HG02623 (cell line): ENCODE data around the gene KIRREL3.

Experiments
- ATAC-seq: cut with Tn5 transposase; IDR thresholded peaks from one replicate; pipeline ENCODE4 v1.9.1; 2021; ENCODE audit warnings: moderate library complexity; ENCODE audit not compliant: unreplicated experiment

KIRREL3 gene

DNA sequence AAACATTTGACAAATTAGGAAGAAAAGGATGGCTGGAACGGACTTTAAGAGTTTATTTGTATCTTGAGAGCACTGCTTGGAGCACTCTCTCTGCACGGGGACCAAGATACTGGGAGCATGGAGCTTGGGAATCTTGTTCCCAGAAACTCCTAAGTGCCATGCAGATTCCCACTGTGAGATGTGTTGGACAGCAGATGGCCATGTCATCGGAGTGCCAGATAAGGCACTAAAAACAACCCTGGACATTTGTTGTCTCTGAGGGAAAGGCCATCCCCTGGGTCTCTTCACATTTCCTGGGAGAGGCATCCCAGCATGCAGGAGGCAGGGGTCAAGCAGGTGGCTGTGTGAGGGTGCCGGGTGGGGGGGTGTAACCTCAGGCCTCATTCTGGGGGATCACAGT is 2.9 kb downstream of the KIRREL3 start:
- no peak for ATAC-seq

DNA sequence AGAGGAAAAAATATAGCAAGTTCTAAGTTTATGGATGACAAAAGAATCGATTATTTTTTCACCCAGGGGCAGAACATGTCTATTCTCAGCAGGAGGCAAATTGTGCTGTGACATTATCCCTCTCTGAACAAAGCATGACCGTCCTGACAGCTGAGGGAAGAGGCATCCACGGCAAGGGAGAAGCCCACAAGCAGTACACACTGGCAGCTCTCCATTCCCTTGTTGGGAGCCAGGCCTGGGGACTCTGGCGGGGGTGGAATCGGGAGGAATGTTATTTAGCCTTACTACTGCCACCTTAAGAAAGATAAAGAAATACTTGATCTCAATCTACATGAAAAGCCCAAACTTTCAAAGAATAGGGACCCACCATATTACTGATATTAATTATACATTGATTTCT is 3.4 kb downstream of the KIRREL3 start:
- no peak for ATAC-seq

DNA sequence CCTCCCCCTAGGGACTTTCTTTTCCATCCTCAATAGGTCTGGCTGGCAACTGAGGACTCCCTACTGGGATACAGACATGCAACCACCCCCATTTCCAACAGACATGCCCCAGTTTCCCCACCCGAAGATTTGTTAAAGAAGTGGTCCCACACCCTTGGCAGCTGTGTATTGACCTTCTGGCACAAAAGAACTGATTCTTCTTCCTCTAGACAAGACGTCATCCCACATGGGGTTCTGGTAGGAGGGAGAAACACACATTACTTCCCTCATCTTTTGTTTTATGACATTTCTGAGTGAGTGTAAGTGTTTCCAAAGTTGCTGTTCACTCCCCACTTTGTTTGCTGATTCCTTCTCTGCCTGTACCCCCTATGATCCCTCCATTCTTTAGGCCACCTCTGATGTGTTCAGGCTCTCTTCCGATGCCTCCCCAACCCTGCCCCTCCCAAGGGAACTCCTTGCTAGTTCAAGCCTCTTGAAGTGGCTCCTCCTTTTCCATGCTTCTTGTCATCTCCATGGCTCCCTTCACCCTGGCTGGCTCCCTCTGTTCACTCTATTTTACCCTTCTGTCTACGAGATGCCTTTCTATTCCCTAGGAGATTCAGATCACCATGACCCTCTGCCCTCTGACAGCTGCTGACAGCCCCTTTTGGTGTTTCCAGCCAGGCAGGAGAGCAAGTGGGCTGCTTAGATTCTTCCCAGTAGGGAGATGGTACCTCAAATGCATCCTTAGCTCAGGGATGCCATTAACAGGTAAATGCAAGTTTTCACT is 4.3 kb downstream of the KIRREL3 start:
- ATAC-seq: no peak

DNA sequence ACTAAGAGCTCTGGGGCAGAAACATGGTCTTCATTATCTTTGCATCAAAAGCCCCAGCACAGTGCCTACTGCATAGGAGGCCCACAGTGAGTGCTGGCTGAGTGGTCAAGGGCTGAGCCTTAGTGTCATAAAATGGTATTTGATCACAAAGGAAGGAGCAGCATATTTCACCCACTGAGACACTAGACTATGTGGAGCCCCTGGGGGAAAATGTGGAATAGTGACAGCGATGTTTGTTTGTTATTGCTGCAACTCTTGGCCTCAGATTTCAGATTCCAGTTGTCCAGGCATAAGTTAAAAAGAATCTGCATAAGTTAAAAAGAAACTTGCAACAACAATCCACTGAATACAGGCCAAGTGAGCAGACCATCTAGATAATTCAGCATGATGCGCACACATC is 7.0 kb downstream of the KIRREL3 start:
- ATAC-seq: no peak

DNA sequence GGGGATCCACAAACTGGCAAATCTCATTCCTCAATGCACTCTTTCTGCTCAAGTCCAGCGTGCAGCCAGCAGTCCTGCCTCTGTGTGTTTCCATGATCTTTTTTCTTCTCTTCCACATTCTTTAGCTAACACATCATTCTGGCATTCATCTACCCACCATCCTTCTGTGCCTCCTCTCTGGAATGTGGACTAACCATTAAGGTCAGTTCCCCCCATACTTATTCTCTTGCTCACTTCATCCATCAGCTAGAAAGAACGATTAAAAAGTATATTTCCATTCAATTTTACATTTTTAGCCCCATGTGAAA is 7.8 kb downstream of the KIRREL3 start:
- ATAC-seq: no peak

DNA sequence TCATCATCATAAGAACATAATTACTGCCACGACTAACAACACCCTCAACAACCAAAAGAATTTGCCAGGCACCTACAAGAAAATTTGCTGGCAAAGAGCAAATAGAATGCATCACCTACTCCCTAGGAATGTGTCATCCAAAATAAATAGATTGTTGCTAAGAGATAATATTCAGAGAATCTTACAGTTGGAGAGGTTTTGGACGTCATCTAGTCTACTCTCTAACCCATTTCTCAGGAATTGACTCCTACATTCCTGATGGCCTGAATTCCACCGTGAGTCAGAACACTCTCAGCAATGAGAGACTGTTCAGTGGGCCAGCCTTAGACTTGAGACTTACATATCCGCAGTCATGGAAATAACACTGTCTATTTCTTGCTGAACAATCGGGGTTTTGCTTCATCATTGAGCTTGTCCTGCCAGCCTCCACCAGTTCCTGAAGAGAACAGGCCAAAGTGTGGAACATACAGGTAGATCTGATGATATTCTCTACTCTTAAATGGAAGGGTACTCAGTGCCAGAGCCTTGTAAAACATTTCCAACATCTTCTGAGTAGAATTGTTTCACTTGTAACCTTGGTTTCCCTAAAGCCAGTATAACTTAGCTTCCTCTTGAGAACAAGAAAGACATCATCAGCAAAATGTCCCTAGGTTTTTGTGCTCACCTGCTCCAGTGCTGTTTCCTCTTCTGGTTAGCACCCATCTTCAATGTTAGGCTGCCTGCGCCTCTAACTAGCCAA is 8.3 kb downstream of the KIRREL3 start:
- no peak for ATAC-seq

DNA sequence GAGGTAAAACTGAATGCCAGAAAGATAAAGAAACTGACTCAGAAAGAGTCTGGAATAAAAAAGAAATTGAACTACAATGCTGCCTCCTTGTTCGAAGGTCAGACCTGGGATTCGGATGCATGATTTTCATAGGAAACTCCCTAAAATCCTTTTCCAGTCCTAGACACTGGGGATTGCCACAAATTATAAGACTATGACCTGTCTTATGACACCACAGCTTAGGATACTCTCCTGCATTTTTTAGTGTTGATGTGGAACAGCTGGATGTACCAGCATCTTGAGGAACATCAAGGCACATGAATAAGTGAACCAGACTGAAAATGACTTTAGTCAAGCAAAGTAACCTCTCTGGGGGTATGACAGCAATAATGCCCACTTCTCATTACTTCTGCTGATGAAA is 9.0 kb downstream of the KIRREL3 start:
- ATAC-seq: no peak

DNA sequence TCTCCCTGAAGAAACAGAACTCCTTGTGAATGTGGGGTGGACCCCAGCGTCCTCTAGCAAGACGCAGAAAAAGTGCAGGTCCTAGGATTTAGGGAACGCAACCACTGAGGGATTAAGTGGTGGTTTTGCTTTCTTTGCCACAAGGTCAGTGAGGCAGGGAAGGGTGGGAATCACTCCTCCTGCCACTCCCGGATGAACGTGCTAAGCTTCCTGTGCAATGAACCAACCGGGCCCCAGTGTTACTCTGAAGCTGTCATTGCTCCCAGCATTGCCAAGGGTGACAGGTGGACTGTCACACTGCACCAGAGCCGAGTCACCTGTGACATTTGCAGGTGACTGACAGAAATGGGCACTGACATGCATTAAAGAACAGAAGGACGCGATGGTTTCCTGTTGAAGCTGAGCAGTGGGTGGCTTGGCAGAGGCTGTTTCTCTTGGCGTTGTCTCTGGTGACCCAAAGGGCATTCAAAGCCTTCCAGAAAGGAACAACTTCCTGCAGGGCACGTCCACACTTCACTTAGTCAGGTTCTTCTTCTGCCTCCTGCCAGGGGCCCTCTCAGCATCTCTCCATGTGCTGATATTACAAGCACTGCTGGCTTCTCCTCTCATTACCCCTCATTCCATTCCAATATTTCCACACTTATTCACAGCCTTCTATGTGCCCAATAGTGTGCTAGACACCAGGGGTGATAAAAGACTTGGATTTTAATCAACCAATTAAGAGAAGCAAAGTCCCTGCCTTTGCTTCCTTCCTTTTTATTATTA is 9.7 kb downstream of the KIRREL3 start:
- ATAC-seq: no peak

DNA sequence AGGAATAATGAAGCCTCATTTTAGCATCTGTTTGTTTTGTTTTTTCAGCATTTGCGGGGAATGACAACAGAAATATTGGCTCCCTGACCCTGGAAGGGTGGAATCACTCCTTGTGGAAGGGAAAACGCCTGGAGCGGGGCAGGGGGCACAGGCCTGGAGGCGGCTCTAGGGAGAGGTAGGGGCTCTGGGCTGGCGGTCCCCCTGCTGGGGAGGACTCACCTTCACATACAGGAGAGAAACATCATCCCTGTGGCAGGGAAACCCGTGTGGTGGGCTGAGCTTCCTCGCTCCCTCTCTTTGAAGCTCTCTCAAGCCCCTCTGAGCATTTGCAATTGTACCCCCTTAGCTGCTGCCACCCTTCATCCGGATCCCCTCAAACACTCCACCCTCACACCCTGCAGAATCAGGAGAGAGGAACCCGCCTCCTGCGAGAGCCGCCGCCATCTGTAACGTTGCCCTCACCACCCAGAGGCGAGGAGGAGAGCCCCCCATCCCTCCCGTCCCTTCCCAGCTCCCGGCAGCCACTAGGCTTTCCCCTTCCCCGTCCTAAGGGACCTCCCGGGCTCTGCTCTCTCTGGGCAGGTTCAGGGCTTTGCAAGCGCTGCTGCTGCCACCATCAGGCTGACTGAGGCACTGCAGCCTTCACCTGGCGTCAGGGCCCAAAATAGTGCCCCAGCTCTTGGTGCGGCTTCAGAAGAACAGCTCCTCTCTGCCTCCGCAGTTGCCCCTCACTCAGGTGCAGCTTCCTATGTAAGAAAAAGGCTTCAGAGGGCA is 10.4 kb downstream of the KIRREL3 start:
- ATAC-seq: peak; percentile 88

DNA sequence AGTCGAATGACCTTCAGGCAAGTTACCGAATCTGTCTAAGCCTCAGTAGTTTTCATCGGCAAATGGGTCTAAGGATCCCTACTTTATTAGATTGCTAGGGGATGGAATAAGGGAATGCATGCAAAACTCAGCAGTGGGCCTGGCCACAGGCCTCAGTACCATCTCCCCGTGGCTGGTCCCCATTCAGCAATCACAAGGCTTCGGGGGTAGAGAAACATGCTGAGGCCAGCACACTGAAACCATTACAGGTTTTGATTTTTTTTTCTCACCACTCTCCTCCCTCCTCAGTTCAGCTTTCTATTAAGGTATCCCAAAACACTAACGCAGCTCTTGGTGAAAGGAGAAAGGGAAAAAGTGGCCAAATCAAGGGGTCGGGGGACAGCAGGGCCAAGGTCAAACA is 11.9 kb downstream of the KIRREL3 start:
- no peak for ATAC-seq

DNA sequence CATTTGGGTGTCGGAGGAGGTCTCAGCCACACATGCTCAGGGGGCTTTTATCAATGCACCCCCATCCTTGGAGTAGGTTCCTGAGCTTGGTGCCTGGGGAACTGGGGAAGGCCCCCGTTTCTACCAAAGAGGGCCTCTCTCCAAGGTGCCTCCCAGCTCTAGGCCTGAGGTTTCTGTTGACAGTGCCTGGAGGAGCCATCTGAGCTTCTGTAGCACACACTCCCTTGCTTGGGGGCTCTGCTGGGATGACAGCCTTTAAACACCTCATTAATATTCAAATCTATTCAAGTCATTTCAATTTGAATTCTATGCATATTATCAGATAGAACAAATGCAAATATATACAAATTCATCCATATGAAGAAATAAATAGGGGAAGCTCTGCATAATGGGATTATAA is 18.9 kb downstream of the KIRREL3 start:
- ATAC-seq: no peak

DNA sequence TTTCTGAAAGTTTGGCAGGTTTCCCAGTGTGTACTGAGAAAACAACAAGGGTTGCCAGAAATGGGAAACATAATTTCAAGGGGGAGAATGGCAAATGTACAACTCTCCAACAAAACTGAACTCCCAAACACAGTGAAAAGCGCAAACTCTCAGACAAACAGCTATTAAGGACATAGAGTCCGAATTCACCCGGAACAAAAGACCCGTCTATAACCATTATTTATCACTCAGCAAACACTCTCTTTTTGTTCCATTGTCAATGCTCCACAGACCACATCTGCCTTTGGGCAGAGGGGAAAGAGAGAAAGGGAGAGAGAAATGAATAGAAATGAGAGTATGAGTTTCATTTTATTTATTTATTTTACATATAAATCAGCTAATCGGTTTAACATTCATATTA is 21.7 kb downstream of the KIRREL3 start:
- ATAC-seq: no peak

DNA sequence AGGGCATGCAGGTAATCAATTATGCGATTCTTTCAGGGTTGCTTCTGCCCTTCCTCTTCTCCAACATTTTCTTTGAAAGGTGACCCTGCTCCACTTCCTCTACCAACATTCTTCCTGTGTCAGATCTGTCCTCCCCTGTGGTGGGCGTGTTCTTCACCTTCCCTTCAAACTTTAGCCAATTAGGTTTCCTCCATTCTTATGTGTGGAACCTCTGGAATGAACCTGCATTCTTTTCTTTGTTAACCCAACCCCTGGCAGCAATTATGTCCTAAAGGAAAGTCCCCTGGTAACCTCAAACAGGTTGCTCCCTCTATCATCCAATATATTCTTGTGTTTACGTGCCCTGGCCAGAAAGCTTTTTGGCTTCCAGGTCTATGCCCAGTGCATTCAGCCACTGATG is 22.4 kb downstream of the KIRREL3 start:
- ATAC-seq: no peak

DNA sequence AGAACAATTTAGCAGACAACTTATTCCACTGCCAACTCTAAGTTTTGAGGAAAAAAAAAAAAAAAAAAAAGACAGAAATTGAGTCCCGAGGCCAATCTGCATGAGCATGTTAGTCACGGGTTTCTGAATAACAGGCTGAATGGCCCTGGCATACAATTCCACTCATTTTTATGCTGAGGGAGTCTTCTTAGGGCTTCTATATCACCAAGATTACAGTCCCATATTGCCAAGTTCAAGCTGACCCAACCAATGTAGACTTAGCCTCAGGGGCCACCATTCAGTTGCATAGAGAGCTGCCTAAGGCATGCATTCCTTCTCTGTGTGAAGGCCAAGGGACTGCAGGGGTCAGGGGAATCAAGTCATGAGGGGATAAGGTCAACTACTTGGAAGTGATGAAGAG is 27.5 kb downstream of the KIRREL3 start:
- no peak for ATAC-seq

DNA sequence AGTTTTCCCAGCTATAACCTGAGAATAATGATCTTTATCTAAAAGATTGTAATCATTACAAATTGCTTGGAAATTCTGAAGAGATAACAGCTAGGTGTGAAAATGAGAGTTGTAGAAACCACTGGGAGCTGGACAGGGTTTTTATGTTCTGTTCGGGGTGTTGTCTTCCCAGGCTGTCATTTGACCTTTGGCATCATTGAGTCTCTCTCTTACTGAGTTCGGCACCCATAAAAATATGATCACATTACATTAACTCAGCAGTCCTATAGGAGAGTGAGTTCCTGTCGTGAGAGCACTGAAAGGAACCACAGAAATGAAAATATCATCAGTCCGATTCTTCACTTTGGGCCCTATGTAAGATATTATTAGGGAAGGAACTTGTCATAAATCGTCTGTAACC is 29.3 kb downstream of the KIRREL3 start:
- no peak for ATAC-seq

DNA sequence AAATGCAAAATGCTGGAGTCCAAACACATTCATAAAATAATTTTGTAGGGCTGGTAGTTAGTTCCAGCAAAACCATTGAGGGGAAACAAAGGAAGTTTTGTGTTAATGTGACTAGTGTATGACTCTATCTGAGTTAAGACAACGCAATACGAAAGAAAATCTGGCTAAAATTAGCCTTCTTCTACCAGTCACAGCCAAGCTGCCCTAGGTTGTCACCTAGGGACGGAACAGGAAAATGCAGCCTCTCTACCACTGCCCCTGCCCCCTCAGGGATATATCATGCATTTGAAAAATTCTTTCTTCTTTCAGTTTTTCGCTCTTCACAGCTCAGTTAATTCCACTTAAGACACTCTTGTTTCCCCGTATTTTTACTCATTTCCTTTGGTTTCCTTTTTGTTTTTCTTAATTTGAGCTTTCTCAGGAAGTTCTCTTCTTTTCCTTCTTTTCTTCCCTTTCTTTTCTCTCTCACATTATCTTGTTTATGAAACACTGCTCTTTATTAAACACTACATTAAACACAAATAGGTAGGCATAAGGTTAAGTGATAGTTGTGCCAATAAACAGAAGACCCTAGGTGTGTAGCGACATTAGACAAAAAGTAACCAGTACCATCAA is 30.6 kb downstream of the KIRREL3 start:
- no peak for ATAC-seq

DNA sequence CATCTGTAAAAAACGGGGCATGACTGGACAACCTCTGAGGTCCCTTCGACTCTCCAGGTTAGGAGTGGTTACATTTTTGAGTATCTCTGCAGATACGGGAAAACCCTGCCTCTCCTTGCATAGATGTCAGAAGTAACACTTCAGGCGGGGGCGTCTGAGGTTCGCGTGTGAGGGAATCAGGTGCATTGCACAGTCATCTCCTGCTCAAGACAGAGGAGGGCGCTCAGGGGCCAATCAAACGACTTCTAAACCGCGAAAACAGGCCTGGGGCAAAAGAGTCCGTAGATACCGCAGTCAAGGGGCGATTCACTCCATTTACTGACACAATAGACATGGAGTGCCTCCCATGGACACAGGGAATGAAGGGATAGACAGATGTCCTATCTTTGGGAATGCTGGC is 31.7 kb downstream of the KIRREL3 start:
- ATAC-seq: no peak

DNA sequence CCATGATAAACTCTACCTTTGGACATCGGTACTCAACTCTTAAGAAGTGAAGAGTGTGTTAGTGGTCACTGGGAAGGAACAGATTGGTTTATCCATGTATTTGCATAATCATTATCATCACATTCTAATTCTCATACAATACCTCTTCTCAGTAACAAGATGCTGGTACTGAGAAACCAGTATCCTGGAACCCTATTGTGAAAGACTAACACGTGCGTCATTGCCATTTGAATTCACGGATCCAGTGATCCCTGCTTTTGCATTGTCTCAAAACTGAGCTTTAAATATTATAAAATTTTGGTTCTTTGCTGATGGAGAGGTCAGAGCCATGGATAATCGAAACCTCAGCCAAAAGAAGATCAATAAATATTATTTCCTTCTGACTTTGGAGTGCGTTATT is 35.2 kb downstream of the KIRREL3 start:
- ATAC-seq: no peak

DNA sequence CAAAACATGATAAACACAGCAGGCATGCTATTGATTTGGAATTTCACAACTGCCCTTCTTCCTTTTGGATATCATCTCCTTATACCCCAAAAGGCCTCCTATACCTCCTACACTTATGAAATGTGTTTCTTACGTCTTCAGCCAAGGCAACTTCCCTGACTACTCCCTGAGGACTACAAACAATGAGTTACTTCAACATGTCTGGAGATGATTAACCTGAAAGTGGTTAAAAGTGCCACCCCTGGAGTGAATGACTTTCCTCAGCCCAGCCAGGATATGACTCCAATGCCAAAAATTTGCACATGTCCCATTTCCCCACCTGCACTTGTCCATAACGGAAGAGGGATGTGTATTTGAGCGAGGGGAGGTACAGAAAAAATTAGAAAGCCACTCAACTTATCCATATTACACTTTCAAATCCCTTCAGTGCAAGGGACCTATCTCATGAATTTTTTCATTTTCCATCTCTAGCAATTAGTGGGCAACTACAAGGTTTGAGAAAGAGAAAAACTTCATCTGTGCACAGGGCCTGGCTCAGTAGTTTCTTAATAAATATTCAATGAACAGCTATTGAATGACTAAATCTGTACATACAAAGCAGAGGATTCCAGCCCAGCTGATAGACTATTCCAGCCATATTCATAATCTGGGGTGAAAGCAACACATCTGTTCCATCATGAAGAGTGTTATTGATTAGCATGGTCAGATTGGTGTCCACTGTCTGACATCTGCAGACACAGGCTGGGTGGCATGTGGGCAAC is 36.8 kb downstream of the KIRREL3 start:
- no peak for ATAC-seq

DNA sequence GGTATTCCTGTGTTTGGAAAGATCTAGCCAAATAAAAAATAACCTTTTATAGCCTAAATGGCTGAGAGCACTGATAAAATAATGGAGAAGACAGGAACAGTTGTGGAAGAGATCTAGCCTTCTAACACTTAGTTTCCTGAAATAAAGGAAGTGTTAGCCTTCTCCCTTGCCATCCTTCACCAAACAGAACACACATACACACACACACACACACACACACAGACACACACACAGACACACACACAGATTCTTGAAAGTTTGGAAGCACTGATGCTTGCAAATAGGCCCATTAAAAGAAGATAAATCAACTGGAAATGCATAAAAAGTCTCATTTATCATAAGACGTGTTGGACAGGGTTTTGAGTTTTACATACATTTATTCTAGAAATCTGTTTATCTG is 37.5 kb downstream of the KIRREL3 start:
- no peak for ATAC-seq
